Measurements from ENCODE around the gene IER2. TPM values are rescaled to one million over a fixed set of nuclear protein-coding genes. Genes with fewer than 3 reads are reported as not detected.

IER2 gene
- total and polyA plus RNA-seq, 12 donors, result 7.4 to 121 (median 61.8) TPM

DNA sequence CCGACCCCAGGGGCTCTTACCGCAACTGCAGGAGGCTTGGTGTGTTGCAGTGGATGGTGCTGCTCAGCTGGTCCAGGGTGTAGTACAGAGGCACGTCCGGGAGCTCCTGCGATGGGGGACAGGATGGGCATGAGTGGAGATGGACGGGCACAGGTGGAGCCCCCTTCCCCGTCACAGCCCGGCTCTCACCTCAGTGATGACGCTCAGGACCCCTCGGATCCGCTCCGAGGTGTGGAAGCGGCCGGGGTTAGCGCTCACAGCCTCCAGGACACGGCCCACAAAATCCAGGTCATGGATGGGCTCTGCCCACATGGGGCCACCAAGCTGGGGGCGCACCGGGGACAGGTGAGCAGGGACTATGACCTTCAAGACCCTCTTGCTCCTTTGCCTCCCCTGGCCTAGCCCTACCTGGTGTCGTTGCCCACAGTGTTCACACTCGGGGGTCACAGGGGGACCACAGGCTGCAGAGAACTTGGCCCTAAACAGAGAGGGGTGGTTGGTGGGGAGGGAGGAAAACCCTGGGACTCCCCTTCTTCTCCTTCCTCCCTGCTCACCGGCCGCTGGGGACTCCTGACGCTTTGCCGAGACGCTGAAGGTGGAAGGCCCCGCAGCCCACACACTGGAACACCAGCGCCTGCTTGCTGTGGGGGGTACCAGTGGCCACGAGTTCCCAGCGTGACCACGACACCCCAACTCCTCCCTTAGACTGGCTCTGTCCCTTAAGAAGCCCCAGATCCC lies 40.7 kb upstream of the IER2 start:
- H3K36me3 ChIP-seq (replicated peaks in 1 of 2), result peaks cover 0 to 35% of the 10 kb centered on the region in 2 donors
- no peak overlapping the region for H3K4me3 ChIP-seq
- H3K4me1 ChIP-seq (replicated peaks in 1 of 2), result no peaks in the 10 kb centered on the region
- TF ChIP-seq POLR2A (IDR thresholded peaks at IDR 0.05), result no peak
- TF ChIP-seq, protein P1, sequence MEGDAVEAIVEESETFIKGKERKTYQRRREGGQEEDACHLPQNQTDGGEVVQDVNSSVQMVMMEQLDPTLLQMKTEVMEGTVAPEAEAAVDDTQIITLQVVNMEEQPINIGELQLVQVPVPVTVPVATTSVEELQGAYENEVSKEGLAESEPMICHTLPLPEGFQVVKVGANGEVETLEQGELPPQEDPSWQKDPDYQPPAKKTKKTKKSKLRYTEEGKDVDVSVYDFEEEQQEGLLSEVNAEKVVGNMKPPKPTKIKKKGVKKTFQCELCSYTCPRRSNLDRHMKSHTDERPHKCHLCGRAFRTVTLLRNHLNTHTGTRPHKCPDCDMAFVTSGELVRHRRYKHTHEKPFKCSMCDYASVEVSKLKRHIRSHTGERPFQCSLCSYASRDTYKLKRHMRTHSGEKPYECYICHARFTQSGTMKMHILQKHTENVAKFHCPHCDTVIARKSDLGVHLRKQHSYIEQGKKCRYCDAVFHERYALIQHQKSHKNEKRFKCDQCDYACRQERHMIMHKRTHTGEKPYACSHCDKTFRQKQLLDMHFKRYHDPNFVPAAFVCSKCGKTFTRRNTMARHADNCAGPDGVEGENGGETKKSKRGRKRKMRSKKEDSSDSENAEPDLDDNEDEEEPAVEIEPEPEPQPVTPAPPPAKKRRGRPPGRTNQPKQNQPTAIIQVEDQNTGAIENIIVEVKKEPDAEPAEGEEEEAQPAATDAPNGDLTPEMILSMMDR (IDR thresholded peaks at IDR 0.05), result no peak
- H3K27me3 ChIP-seq, result no peaks in the 10 kb centered on the region
- no peak for DNase-seq
- no peak overlapping the region for H3K27ac ChIP-seq
- WGBS, 4 donors, result 88 to 95% (median 91%) methylated on average over 20 to 30 of the region's 30 CpGs
- intact Hi-C loops (cut with DNase I), result no loop called here
- no peaks in the 10 kb centered on the region for H3K9me3 ChIP-seq (replicated peaks in 1 of 3)

DNA sequence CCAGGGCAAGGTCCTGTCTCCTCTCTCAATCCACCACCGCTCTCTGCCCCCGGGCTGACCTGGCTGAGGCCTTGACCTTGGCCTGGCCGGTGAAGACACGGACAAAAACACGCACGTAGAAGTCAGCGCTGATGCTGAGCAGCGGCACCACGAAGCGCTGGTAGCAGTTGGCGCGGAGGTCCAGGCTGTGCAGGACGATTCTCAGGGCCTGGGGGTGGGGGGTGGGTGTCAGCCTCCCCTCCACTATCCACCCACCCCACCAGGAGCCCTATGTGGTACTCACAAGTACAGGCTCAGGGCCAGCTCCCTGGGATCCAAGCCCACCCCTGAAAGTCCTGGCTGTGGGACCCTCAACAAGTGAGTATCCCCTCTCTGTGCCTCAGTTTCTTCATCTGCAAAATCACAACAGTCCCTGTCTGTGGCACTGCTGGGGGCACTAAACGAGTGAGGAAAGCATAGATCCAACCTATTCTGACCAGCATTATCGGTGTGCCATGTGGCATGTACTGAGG lies 40.1 kb upstream of the IER2 start:
- peaks cover 0 to 38% of the 10 kb centered on the region in 2 donors for H3K36me3 ChIP-seq (replicated peaks in 1 of 2)
- no peaks in the 10 kb centered on the region for H3K9me3 ChIP-seq (replicated peaks in 1 of 3)
- intact Hi-C loops (cut with DNase I), result no loop called here
- TF ChIP-seq, protein P1 (IDR thresholded peaks at IDR 0.05), result no peak
- no peak for TF ChIP-seq POLR2A (IDR thresholded peaks at IDR 0.05)
- H3K4me1 ChIP-seq (replicated peaks in 1 of 2), result peaks cover 0 to under 1% of the 10 kb centered on the region in 2 donors
- no peak overlapping the region for H3K4me3 ChIP-seq
- DNase-seq, result no peak
- H3K27ac ChIP-seq, result no peak overlapping the region
- no peaks in the 10 kb centered on the region for H3K27me3 ChIP-seq
- WGBS, 4 donors, result 68 to 80% (median 70%) methylated on average over 3 to 15 of the region's 15 CpGs

DNA sequence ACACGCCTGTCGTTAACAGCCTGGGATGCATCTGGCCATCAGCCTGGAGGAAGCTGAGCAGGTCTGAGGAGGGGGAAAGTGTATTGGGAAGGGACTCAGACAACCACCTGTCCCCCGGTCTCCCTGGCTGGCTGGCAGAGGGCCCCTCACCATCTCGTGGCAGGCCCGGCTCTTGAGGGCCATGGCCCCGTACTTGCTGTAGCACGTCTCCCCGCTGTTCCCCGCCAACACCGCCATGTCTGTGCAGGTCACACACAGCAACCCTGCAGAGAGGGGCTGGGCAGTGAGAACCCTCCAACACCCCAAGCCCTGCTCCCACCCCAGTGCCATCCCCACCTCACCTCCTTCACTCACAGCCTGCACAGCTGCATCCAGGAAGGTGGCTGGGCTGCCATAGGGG lies 37.7 kb upstream of the IER2 start:
- H3K27me3 ChIP-seq, result no peaks in the 10 kb centered on the region
- peaks cover 0 to 33% of the 10 kb centered on the region in 2 donors for H3K36me3 ChIP-seq (replicated peaks in 1 of 2)
- no peak for TF ChIP-seq POLR2A (IDR thresholded peaks at IDR 0.05)
- TF ChIP-seq, protein P1 (IDR thresholded peaks at IDR 0.05), result no peak
- no peak overlapping the region for H3K4me3 ChIP-seq
- H3K9me3 ChIP-seq (replicated peaks in 1 of 3), result no peaks in the 10 kb centered on the region
- H3K27ac ChIP-seq, result no peak overlapping the region
- 91 to 95% (median 94%) methylated on average over 9 to 10 of the region's 10 CpGs for WGBS, 4 donors
- intact Hi-C loops (cut with DNase I), result no loop called here
- H3K4me1 ChIP-seq (replicated peaks in 1 of 2), result peaks cover 15 to 20% of the 10 kb centered on the region in 2 donors
- DNase-seq, result no peak

DNA sequence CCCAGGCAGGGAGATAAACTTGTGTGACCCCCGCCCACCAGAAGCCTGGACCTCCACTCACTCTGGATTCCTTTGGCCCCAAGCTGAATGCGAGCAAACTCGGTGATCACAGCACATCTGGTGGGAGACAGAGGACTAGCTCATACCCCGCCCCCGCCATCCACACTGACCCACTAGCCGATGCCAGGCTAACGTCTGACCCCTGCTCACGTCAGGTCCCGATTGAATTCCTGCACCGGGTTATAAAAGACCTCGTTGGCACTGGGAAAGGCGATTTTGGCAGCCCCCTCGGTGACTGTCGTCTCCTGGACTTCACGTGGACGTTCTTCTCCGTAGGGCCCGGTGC lies 34.3 kb upstream of the IER2 start:
- WGBS, 4 donors, result 1 to 13% (median 4%) methylated on average over 3 to 18 of the region's 18 CpGs
- Histone ChIP-seq H3K4me1 (replicated peaks in 1 of 2) (peaks cover 32 to 42% of the 10 kb centered on the region in 2 donors), H3K36me3 (replicated peaks in 1 of 2) (peaks cover 0 to 20% of the 10 kb centered on the region in 2 donors), H3K27me3 (no peaks in the 10 kb centered on the region), H3K9me3 (replicated peaks in 1 of 3) (no peaks in the 10 kb centered on the region), H3K27ac (peak overlapping the region in 4 of 5 donors; percentile 42 to 85 (median 65)), H3K4me3 (peak overlapping the region; percentile 71 to 97 (median 89))
- no peak for DNase-seq
- TF ChIP-seq, protein P1 (IDR thresholded peaks at IDR 0.05), result no peak
- no peak for TF ChIP-seq POLR2A (IDR thresholded peaks at IDR 0.05)
- intact Hi-C loops (cut with DNase I), result no loop called here

Data from adrenal gland (tissue), 12 donors.